Lower leg skin (tissue), 3 donors: ENCODE measurements around the gene GSTCD.

Experiments used
- CTCF ChIP-seq, 3 donors: fragments of 450-650 bp; IDR thresholded peaks; one replicate each; pipeline ENCODE4 v1.5.1; 2016; ENCODE audit warnings: antibody characterized with exemption in 3 of 3, mild to moderate bottlenecking in 3 of 3, moderate library complexity in 2 of 3
- POLR2A ChIP-seq, 2 donors: fragments of 450-650 bp; IDR thresholded peaks; one replicate each; pipeline ENCODE4 v1.6.1; 2016 to 2017; ENCODE audit warnings: antibody characterized with exemption in 2 of 2, mild to moderate bottlenecking in 1 of 2, moderate library complexity in 1 of 2

DNA sequence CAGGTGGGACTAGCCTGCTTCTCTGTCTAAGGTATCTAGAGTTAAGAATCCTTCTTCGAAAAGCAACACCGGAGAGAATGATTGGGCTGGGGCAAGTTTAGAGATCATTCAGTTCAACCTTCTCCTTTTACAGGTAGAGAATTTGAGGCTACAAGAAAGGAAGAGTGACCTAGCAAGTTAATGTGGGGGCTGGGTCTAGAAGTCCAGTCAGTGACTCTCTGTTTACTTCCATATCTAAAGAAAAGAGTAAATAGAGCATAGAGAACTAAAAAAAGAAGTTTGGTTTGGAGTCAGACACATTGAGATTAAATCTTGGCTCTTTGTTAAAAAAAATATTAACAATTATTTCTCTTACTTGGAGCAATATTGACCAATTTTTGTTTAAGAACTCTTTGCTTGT lies 122.6 kb downstream of the GSTCD start:
- TF ChIP-seq CTCF (IDR thresholded peaks at IDR 0.05) (no peak), POLR2A (IDR thresholded peaks at IDR 0.05) (no peak)
